ENCODE measurements around the gene DYNLRB2.

Gene DYNLRB2

GRCh38 chr16:80596507-80597207, 55.9 kb downstream of the DYNLRB2 start:
- no peak for DNase-seq
- H3K27me3 ChIP-seq (ENCODE audit: insufficient read depth, low read length, poor library complexity) = no peaks in the 10 kb centered on the region
- H3K27ac ChIP-seq (ENCODE audit: low read length) = no peak overlapping the region
- 0 out of 2 replicates have a peak, but pooled peaks cover 3% of the 10 kb centered on the region for H4K20me1 ChIP-seq (ENCODE audit: insufficient read depth, low read length)
- no peak overlapping the region for H2AFZ ChIP-seq (ENCODE audit: low read depth, low read length)
- TF ChIP-seq EZH2 (IDR thresholded peaks at IDR 0.05; ENCODE audit: borderline replicate concordance, low read depth, low read length, severe bottlenecking) (no peak), CTCF (IDR thresholded peaks at IDR 0.05; ENCODE audit: borderline replicate concordance, extremely low read depth, low read length, poor library complexity, severe bottlenecking) (no peak)
- no peaks in the 10 kb centered on the region for H3K36me3 ChIP-seq (ENCODE audit: insufficient read depth, low read length)
- no peak overlapping the region for H3K4me3 ChIP-seq (ENCODE audit: low read depth in 1 of 2, low read length in 2 of 2)
- no peaks in the 10 kb centered on the region for H3K9me3 ChIP-seq (ENCODE audit: insufficient read depth, low read length, severe bottlenecking)
- no peak overlapping the region for H3K4me2 ChIP-seq (ENCODE audit: insufficient read depth, low read length)
- ATAC-seq (ENCODE audit: insufficient read depth, low read depth) = no peak
- peaks cover 7% of the 10 kb centered on the region for H3K4me1 ChIP-seq (ENCODE audit: insufficient read depth, low read length)
- no peak overlapping the region for H3K9ac ChIP-seq (ENCODE audit: low read depth, low read length)
- H3K79me2 ChIP-seq (ENCODE audit: insufficient read depth, low read length) = no peaks in the 10 kb centered on the region

- no peak overlapping the region for H3K9ac ChIP-seq (ENCODE audit: low read depth, low read length)
- H3K36me3 ChIP-seq (ENCODE audit: insufficient read depth, low read length) = no peaks in the 10 kb centered on the region
- H3K27me3 ChIP-seq (ENCODE audit: insufficient read depth, low read length, poor library complexity) = peaks cover 11% of the 10 kb centered on the region
- TF ChIP-seq EZH2 (IDR thresholded peaks at IDR 0.05; ENCODE audit: borderline replicate concordance, low read depth, low read length, severe bottlenecking) = no peak
- no peak for TF ChIP-seq CTCF (IDR thresholded peaks at IDR 0.05; ENCODE audit: borderline replicate concordance, extremely low read depth, low read length, poor library complexity, severe bottlenecking)
- DNase-seq (no peak), ATAC-seq (ENCODE audit: insufficient read depth, low read depth) (no peak)
- no peak overlapping the region for H3K4me2 ChIP-seq (ENCODE audit: insufficient read depth, low read length)
- H3K4me3 ChIP-seq (ENCODE audit: low read depth in 1 of 2, low read length in 2 of 2) = no peak overlapping the region
- no peaks in the 10 kb centered on the region for H3K9me3 ChIP-seq (ENCODE audit: insufficient read depth, low read length, severe bottlenecking)
- H2AFZ ChIP-seq (ENCODE audit: low read depth, low read length) = no peak overlapping the region
- no peaks in the 10 kb centered on the region for H3K79me2 ChIP-seq (ENCODE audit: insufficient read depth, low read length)
- H3K4me1 ChIP-seq (ENCODE audit: insufficient read depth, low read length) = no peaks in the 10 kb centered on the region
- no peak overlapping the region for H3K27ac ChIP-seq (ENCODE audit: low read length)
- no peaks in the 10 kb centered on the region for H4K20me1 ChIP-seq (ENCODE audit: insufficient read depth, low read length)
Observed at GRCh38 chr16:80599466-80599865, 58.7 kb downstream of the DYNLRB2 start.

Measured in DND-41 (cell line).